Mesendoderm (in vitro differentiated cells): ENCODE data around the gene GLS.

Experiments used
- DNase-seq: peaks from one replicate; pipeline ENCODE4 v3.0.0; 2013
- H2AK5ac ChIP-seq: 2 replicates; pipeline ENCODE4 v1.6.1; 2013; ENCODE audit warnings: low read length, inconsistent platforms
- H2BK120ac ChIP-seq: 2 replicates; pipeline ENCODE4 v1.6.1; 2013; ENCODE audit warnings: low read depth, mild to moderate bottlenecking, low read length, moderate library complexity, mixed read lengths
- H2BK15ac ChIP-seq: replicated peaks from 2 replicates; pipeline ENCODE4 v1.6.1; 2013; ENCODE audit warnings: low read depth, mild to moderate bottlenecking, moderate library complexity
- H2BK5ac ChIP-seq: 2 replicates; pipeline ENCODE4 v1.6.1; 2013; ENCODE audit warnings: low read length, inconsistent platforms
- H3K18ac ChIP-seq: 2 replicates; pipeline ENCODE4 v1.6.1; 2013; ENCODE audit warnings: mild to moderate bottlenecking, low read length, mixed read lengths
- H3K23ac ChIP-seq: one replicate; pipeline ENCODE4 v1.6.1; 2013; ENCODE audit warnings: low read length
- H3K27ac ChIP-seq: 2 replicates; pipeline ENCODE4 v1.5.1; 2013; ENCODE audit warnings: low read depth, mild to moderate bottlenecking, inconsistent platforms, low read length, moderate library complexity
- H3K27me3 ChIP-seq: 2 replicates; pipeline ENCODE4 v1.6.1; 2013; ENCODE audit warnings: low read length, control low read depth, mild to moderate bottlenecking, inconsistent platforms; ENCODE audit not compliant: insufficient read depth, poor library complexity
- H3K36me3 ChIP-seq: 2 replicates; pipeline ENCODE4 v1.6.1; 2013; ENCODE audit warnings: low read length, inconsistent platforms; ENCODE audit not compliant: control insufficient read depth, insufficient read depth
- H3K4ac ChIP-seq: one replicate; pipeline ENCODE4 v1.6.1; 2013; ENCODE audit warnings: low read depth, mild to moderate bottlenecking, low read length, moderate library complexity
- H3K4me1 ChIP-seq: 2 replicates; pipeline ENCODE4 v1.6.1; 2013; ENCODE audit warnings: low read depth, low read length, inconsistent platforms; ENCODE audit not compliant: control insufficient read depth
- H3K4me2 ChIP-seq: 2 replicates; pipeline ENCODE4 v1.6.1; 2013; ENCODE audit warnings: low read length
- H3K4me3 ChIP-seq: 2 replicates; pipeline ENCODE4 v1.5.1; 2013; ENCODE audit warnings: mild to moderate bottlenecking, low read length
- H3K56ac ChIP-seq: one replicate; pipeline ENCODE4 v1.6.1; 2013; ENCODE audit warnings: low read length
- H3K79me1 ChIP-seq: 2 replicates; pipeline ENCODE4 v1.6.1; 2013; ENCODE audit warnings: low read length, inconsistent platforms
- H3K79me2 ChIP-seq: 2 replicates; pipeline ENCODE4 v1.6.1; 2013; ENCODE audit warnings: mild to moderate bottlenecking, low read length; ENCODE audit not compliant: control insufficient read depth, insufficient read depth
- H3K9ac ChIP-seq: 2 replicates; pipeline ENCODE4 v1.6.1; 2013; ENCODE audit warnings: low read length, inconsistent platforms
- H4K5ac ChIP-seq: one replicate; pipeline ENCODE4 v1.6.1; 2013; ENCODE audit warnings: low read length
- H4K8ac ChIP-seq: one replicate; pipeline ENCODE4 v1.6.1; 2013; ENCODE audit warnings: low read depth, mild to moderate bottlenecking, control low read depth, low read length, moderate library complexity
- WGBS: extraction: QIAGEN DNeasy Blood & Tissue Kit; methylation state at CpG from one replicate; pipeline ENCODE4 v1.1.7; 2013; ENCODE audit warnings: low lambda C conversion rate, missing lambda C conversion rate; ENCODE audit not compliant: insufficient coverage; ENCODE audit errors: extremely low coverage; 5-methylcytosine and 5-hydroxymethylcytosine counted together

The GLS gene

GRCh38 chr2:190979906-190980629 is 99.4 kb downstream of the GLS start:
- Histone ChIP-seq H3K79me2 (no peaks in the 10 kb centered on the region), H3K27ac (no peak overlapping the region), H3K9ac (no peak overlapping the region), H2BK15ac (no peak overlapping the region), H3K18ac (no peak overlapping the region), H3K27me3 (no peaks in the 10 kb centered on the region), H3K4me3 (no peak overlapping the region), H3K4me1 (no peaks in the 10 kb centered on the region), H3K4me2 (no peak overlapping the region), H2AK5ac (no peak overlapping the region), H4K8ac (no peak overlapping the region), H2BK5ac (no peak overlapping the region), H2BK120ac (no peak overlapping the region), H4K5ac (no peak overlapping the region), H3K4ac (no peak overlapping the region), H3K23ac (no peak overlapping the region), H3K79me1 (no peaks in the 10 kb centered on the region), H3K36me3 (peaks cover 11% of the 10 kb centered on the region), H3K56ac (no peak overlapping the region)
- no CpG with 5 or more reads among the region's 14 CpGs for WGBS
- peak; percentile 33 for DNase-seq

GRCh38 chr2:190980630-190981209 is 100.1 kb downstream of the GLS start:
- Histone ChIP-seq H4K5ac (no peak overlapping the region), H2AK5ac (no peak overlapping the region), H3K79me2 (no peaks in the 10 kb centered on the region), H3K4ac (no peak overlapping the region), H2BK5ac (no peak overlapping the region), H2BK120ac (no peak overlapping the region), H3K4me1 (no peaks in the 10 kb centered on the region), H3K9ac (no peak overlapping the region), H3K23ac (no peak overlapping the region), H3K27me3 (no peaks in the 10 kb centered on the region), H3K4me3 (no peak overlapping the region), H3K79me1 (no peaks in the 10 kb centered on the region), H3K27ac (no peak overlapping the region), H3K56ac (no peak overlapping the region), H2BK15ac (no peak overlapping the region), H4K8ac (no peak overlapping the region), H3K4me2 (no peak overlapping the region), H3K36me3 (peaks cover 10% of the 10 kb centered on the region), H3K18ac (no peak overlapping the region)
- WGBS: 100% methylated on average over 1 of the region's 10 CpGs
- no peak for DNase-seq

- no peak overlapping the region for H3K27ac ChIP-seq
- no CpG with 5 or more reads among the region's 6 CpGs for WGBS
- H3K27me3 ChIP-seq: no peaks in the 10 kb centered on the region
These were observed 100.7 kb downstream of the GLS start for GRCh38 chr2:190981333-190981732.

GRCh38 chr2:190981733-190982132 is 101.1 kb downstream of the GLS start:
- Histone ChIP-seq H4K5ac (no peak overlapping the region), H3K79me2 (no peaks in the 10 kb centered on the region), H3K56ac (no peak overlapping the region), H3K18ac (no peak overlapping the region), H3K9ac (no peak overlapping the region), H3K4ac (no peak overlapping the region), H2AK5ac (no peak overlapping the region), H3K27me3 (no peaks in the 10 kb centered on the region), H2BK120ac (no peak overlapping the region), H3K27ac (no peak overlapping the region), H2BK15ac (no peak overlapping the region), H3K79me1 (no peaks in the 10 kb centered on the region), H3K36me3 (peaks cover 9% of the 10 kb centered on the region), H3K4me3 (no peak overlapping the region), H3K23ac (no peak overlapping the region), H3K4me1 (no peaks in the 10 kb centered on the region), H3K4me2 (no peak overlapping the region), H2BK5ac (no peak overlapping the region), H4K8ac (no peak overlapping the region)
- DNase-seq: no peak
- no CpG with 5 or more reads among the region's 1 CpG for whole genome bisulfite sequencing

More at GRCh38 chr2:190981333-190981732, 100.7 kb downstream of the GLS start:
- Histone ChIP-seq H3K56ac (no peak overlapping the region), H2BK15ac (no peak overlapping the region), H3K4me3 (no peak overlapping the region), H3K4me1 (no peaks in the 10 kb centered on the region), H2BK120ac (no peak overlapping the region), H4K5ac (no peak overlapping the region), H3K4me2 (no peak overlapping the region), H3K4ac (no peak overlapping the region), H3K23ac (no peak overlapping the region), H3K79me1 (no peaks in the 10 kb centered on the region), H4K8ac (no peak overlapping the region), H2AK5ac (no peak overlapping the region), H3K18ac (no peak overlapping the region), H3K9ac (no peak overlapping the region), H3K36me3 (peaks cover 12% of the 10 kb centered on the region), H2BK5ac (no peak overlapping the region), H3K79me2 (no peaks in the 10 kb centered on the region)
- DNase-seq: no peak

GRCh38 chr2:190982262-190983034 is 101.8 kb downstream of the GLS start:
- Histone ChIP-seq H3K27me3 (no peaks in the 10 kb centered on the region), H2BK15ac (no peak overlapping the region), H2BK5ac (no peak overlapping the region), H3K36me3 (peaks cover 12% of the 10 kb centered on the region), H3K4me1 (no peaks in the 10 kb centered on the region), H3K4me2 (no peak overlapping the region), H3K4ac (no peak overlapping the region), H4K5ac (no peak overlapping the region), H2BK120ac (no peak overlapping the region), H2AK5ac (no peak overlapping the region), H3K9ac (no peak overlapping the region), H3K18ac (no peak overlapping the region), H4K8ac (no peak overlapping the region), H3K23ac (no peak overlapping the region), H3K79me1 (no peaks in the 10 kb centered on the region), H3K56ac (no peak overlapping the region), H3K4me3 (no peak overlapping the region), H3K79me2 (no peaks in the 10 kb centered on the region), H3K27ac (no peak overlapping the region)
- WGBS: no CpG with 5 or more reads among the region's 8 CpGs
- DNase-seq: no peak
